Esophagus muscularis mucosa (tissue), 4 donors: ENCODE results near the gene IL17B.

Experiments used
- EP300 ChIP-seq: sonication (generic); formaldehyde crosslinking; IDR thresholded peaks from one replicate; pipeline ENCODE4 v1.6.1; 2017; ENCODE audit warnings: antibody characterized with exemption
- POLR2AphosphoS5 ChIP-seq, 2 donors: sonication (generic); formaldehyde crosslinking; IDR thresholded peaks; one replicate each; pipeline ENCODE4 v1.6.1; 2017; ENCODE audit warnings: antibody characterized with exemption in 2 of 2
- TF ChIP-seq, protein P1 (sequence below), 3 experiments: fragments of 200-600 bp in 2 of 3; fragments of 450-650 bp in 1 of 3; sonication (generic) in 2 of 3; IDR thresholded peaks; one replicate each; pipeline ENCODE4 v1.5.1; 2017 to 2019; ENCODE audit warnings: antibody characterized with exemption in 3 of 3, mild to moderate bottlenecking in 2 of 3, moderate library complexity in 1 of 3

- TF ChIP-seq, protein P1, sequence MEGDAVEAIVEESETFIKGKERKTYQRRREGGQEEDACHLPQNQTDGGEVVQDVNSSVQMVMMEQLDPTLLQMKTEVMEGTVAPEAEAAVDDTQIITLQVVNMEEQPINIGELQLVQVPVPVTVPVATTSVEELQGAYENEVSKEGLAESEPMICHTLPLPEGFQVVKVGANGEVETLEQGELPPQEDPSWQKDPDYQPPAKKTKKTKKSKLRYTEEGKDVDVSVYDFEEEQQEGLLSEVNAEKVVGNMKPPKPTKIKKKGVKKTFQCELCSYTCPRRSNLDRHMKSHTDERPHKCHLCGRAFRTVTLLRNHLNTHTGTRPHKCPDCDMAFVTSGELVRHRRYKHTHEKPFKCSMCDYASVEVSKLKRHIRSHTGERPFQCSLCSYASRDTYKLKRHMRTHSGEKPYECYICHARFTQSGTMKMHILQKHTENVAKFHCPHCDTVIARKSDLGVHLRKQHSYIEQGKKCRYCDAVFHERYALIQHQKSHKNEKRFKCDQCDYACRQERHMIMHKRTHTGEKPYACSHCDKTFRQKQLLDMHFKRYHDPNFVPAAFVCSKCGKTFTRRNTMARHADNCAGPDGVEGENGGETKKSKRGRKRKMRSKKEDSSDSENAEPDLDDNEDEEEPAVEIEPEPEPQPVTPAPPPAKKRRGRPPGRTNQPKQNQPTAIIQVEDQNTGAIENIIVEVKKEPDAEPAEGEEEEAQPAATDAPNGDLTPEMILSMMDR (IDR thresholded peaks at IDR 0.05) = no peak
- peak in 1 of 2 donors; percentile 37 for TF ChIP-seq POLR2AphosphoS5 (IDR thresholded peaks at IDR 0.05)
- no peak for TF ChIP-seq EP300
Measured at GRCh38 chr5:149405550-149406202, 26.6 kb upstream of the IL17B start.
